GM18502 (cell line): ENCODE results near the gene FAM180A.
"Not testable (repeated sequence)": the region's sequence is repeated elsewhere in the genome, so short reads cannot be mapped to it uniquely, and the experiment has no call there.

ENCODE experiments used
- ATAC-seq: cut with Tn5 transposase; IDR thresholded peaks from one replicate; pipeline ENCODE4 v1.9.1; 2021; ENCODE audit warnings: mild to moderate bottlenecking; ENCODE audit not compliant: unreplicated experiment, poor library complexity

FAM180A gene

DNA sequence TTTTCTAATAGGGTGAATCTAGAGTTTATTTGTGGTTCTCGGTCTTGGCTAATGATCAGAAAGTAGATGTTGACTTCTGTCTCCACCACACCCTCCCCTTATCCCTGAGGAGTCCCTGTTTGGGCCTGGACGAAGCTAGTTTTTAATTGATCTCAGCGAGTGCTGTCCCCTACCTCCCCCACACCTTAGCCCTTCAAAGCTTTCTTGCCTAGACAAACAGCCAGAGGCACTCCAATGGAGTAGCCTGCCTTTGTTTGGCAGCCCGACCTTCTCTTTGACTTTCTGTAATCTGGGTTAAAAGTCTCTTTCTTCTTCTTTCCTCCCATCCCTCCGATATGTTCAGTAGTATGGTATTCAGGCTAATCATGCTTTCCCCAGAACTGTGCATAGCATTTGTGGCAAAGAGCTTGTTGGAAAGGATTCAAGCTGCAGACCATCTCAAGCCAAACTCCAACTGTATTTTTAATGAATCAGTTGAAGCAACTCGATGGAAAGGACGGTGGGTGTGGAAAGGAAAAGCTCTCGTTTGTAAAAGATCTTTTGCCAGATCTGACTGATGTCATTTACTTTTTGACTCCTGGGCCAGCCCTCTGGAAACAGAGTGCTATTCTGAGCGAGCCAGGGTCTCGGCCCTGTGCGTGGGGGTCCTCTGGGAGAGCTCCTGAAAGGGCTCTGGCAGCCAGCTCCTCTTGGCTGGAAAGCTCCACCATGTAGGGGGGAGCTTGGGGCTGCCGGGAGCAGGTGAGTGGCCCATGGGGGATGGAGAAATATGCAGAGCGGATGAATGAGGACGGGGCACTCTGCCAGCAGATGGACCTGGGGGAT, 4.5 kb downstream of the FAM180A start:
- ATAC-seq: no peak

DNA sequence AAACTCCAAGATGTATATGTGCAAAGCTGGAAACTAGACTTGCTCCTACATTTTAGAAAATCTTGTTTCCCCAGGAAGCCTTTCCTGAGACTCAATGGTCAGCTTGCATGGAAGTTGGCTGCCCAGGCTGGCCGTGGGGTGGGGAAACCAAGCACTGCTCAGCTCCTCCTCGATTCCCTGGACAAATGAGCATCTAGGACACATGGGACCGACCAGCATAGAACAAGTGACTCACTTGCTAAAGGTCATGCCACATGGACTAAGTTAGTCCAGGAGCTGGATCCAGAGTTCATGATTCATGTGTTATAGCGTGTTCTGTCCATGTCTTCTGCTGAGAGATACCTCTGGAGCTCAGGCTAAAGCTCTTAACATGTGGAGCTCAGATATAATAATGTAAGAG, 6.2 kb downstream of the FAM180A start:
- no peak for ATAC-seq

DNA sequence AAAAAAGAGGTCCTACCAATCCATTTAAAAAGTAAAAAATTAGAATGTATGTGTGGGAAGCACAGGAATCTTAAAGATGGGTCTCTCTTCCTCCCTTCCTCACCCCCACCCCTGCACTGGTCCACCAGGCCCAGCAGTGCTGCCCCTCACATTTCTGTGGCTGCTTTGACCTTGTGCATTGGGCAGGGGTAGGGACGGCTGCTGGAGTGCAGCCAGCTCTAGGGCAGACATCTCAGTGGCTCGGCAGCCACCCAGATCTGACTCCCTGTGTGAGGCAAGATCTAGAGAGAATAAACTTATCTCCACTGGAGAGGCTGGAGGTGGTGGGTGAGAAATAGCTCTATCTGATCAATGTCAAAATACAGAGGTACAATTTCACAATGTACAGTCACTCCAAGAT, 6.7 kb downstream of the FAM180A start:
- ATAC-seq: no peak

DNA sequence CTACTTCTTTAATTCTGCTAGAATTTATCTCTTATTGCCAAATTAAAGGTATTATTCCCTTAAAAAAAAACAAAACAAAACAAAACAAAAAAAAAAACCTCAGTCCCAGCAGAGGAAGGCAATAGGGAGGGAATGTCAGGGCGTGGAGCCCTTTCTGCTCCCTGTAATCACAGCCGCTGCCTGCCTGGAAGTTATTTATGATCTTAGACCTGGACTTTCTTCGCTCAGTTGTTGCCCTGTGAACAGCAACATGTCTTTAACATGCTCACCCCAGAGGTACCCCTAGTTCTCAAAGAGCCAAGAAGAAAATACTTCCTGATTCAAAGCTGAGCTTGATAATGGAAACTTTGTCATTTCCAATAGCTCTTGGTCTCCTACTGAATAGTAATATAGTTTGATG, 7.7 kb downstream of the FAM180A start:
- no peak for ATAC-seq

DNA sequence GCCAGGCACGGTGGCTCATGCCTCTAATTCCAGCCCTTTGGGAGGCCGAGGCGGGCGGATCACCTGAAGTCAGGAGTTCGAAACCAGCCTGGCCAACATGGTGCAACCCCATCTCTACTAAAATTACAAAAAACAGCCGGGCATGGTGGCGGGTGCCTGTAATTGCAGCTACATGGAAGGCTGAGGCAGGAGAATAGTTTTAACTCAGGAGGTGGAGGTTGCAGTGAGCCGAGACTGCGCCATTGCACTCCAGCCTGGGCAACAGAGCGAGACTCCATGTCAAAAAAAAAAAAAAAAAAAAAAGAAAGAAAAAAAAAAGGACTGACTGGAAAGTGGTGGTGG, 11.3 kb downstream of the FAM180A start:
- not testable (repeated sequence) for ATAC-seq

DNA sequence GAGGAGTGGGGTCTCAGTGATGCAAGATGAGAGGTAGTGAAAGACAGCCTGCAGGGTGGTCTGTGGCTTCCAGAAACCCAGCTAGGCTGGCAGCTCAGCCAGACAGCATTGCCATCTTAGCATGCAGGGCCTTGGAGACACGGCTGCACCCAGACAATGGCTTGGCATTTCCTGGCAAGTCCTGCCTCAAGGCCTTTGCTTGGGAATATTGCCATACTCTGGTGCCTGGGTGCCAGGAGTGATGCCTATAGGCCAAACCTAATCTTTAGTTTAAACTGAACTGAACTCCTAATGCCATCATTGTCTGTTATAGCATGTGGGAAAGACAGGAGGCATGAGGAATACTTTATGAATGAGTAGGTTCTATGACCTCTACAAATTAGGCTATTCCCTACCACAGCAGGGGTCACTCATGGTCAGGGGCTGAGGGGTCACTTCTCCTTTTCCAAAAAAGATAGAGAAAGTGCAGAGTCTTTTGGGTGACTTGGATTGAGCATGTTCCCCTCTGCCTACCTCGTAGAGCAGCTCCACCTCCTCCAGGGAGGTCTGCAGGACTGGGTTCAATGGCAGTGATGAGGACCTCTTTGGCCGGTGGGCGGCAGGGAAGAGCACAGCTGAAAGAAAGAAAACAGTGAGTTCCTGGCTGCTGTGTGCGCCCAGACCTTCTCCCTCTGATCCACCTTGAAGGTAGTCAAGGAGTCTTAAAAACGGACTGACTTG, 11.9 kb downstream of the FAM180A start:
- ATAC-seq: no peak

DNA sequence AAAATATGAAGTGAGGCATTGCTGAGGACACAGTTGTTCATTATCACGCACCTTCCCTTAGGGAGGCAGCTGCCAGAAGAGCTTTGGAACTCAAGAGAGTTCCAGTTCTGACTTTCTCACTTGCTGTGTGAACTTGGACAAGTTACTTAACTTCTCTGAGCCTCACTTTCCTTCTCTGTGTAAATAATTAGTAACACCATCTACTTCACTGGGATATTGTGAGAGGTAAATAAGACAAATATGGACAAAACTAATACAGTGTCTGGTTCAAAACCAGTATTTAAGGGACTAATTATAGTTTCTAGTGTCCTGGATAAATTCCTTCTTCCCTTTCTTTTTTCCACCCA, 14.3 kb downstream of the FAM180A start:
- no peak for ATAC-seq

DNA sequence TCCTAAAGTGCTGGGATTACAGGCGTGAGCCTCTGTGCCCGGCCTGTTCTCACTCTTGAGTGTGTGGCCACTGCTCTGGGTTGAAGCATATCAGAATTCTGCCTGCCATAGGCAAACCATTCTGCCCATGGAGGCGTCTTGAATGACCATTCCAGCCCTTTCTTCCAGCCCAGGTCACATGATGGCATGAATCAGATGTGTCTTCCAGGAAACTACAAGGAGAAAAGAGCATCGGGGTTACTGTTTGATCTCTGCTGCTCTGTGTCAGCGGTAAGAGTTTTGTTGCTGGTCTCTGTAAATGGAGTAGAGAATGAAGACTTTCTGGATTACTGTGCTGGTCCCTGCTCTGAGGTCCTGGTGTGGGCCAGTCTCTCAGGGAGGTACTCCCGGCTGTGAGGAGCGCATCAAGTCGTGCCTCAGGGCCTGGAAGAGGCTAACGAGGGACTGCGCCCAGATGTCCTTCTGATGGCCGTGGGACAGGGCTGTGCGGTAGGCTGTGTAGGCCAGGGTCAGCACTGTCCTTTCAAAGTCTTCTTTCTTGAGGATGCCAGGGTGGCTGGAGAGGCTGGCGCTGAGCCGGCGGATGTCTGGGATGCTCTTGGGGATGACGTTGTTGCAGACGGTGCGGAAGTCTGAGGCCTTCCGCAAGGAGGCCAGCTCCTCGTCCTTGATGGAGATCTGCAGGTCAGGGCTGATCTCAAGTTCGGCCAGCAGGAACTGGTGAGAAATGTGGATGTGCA, 14.8 kb downstream of the FAM180A start:
- ATAC-seq: no peak

DNA sequence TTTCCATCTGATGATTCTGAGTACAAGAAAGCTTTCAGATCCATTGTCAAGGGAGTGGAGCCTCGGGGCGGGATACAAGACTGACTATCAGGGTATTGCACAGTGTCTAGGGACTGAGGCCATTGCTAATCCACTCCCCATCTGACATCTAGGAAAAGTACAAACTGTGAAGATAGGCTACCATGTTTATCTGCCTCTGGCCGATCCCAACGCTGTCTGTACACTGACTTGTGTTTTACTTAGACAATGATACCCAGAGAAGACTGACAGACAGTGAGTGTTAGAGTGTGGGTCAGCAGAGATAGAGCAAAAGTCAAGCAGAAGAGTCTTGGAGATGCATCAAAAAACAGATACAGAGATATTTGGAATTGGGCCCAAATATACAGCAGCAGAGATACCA, 17.5 kb downstream of the FAM180A start:
- no peak for ATAC-seq

DNA sequence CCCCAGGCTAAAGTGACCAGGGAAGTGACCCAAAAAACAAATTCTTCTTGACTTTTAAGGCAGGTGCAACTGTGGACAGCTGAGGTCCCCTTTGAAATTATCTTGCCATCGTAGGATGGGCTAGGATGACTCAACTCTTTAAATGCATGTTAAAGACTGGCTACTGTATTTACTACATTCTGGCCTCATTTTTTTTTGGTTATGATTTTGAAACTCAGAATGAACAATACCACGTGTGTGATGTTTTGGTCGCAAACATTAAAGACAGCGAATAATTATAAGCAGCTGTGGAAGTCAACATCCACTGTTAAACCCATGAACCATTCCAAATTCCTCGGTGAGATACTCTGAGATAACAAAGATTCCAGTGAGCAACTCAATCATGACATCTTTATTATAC, 19.4 kb downstream of the FAM180A start:
- ATAC-seq: no peak

DNA sequence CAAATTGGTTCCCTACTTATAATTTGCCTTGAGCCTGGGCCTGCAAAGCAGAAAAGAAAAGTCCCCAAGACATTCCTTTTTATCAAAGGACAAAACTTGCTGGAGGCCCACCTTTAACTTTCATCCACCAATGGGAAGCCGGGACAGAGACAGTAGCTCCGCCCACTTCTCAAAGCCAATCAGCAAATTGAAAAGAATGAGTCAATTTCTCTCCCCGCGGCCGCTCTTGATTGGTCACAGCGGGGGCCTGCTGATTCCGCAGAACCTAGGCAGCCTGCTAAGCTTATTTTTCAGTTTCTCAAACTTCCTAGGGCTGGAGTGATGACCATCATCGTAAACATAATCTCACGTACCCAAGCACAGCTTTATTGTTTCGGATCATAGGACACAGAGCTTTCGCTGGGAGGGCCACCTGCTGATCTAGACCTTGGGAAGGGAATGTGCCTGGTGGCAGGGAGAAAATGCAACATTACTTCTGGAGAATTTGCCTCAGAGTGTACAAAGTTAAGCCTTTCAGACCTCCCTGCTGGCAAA, 20.4 kb downstream of the FAM180A start, which contains the start of gene SLC13A4:
TSS of gene SLC13A4 (minus strand) at position 51 of the 534 bp plus-strand sequence. CDS start 690 bp downstream, outside the sequence.
- no peak for ATAC-seq

DNA sequence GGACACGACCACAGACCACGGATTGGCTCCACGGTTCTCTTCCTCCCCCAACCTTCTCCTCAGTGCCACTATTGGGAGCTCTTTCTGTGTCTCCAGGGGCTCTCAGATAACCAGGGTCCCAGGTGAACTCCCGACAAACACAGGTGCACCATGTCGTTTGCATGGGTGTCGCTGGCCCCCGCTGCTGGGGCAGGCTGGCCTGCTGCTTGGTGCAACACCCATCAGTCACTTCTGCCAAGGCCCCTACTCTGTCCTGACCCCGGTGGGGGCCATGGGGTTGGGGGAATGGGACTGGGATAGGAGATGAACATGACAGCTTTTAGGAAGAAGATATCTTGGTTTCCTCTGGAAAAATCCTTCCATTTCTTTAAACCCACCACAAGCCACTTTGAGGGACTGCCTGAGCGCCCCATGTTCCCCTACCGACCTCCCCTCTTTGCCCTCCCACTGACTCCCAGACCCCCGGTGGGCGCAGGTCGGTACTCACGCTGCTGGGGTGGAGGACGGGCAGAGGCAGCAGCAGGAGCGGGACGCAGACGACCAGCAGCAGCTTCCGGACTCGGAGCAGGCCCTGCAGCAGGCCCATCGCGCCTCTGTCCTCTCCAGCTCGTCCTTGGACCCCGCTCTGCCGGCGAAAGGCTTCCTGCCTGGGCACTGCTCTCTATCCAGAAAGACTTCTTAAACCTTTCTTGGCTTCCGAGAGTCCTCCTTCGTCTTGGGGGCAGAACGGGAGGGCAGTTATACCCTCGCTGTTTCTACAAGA, 21.5 kb downstream of the FAM180A start:
- no peak for ATAC-seq

DNA sequence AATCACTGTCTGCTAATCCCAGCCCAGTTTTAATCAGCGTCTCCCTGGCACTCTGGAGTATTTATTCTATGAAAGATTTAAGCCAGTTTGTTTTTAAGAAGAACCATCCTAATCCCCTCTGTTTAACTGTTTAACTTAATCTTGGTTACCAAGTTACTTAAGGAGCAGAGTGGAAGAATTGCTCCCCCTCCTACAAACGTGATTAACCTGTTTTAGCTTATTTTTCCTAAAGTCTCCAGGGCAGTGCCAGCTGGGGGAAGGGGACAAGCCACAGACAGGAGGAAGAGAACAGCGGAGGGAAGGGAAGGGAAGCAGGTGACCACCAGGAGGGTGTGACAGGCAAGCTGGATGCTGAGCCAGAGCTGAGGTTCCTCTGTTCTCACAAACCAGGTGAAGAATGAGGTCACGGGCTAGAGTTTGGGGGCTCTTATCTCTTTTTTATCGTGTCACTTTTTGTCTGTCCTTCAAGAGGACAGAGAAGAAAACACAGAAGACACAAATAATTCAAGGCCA, 22.3 kb downstream of the FAM180A start:
- ATAC-seq: no peak

DNA sequence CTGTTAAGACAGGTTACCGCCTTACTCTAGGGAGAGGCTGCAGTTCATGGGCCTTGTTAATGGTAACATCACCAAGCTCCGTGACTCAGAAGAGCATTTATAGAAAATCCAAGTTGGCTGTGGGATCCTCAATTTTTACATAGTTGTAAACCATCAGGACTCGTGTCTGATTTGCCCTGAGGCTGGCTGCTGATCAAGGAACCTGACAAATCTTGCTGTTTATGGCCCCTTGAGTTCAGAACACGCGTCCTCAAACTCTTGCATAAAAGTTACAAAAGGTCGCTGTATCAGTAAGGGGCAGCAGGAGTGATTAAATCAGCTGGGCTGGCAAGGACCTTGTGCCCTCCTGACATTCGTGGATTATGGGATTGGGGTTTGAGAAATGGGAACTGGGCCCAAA, 25.2 kb downstream of the FAM180A start:
- ATAC-seq: no peak

DNA sequence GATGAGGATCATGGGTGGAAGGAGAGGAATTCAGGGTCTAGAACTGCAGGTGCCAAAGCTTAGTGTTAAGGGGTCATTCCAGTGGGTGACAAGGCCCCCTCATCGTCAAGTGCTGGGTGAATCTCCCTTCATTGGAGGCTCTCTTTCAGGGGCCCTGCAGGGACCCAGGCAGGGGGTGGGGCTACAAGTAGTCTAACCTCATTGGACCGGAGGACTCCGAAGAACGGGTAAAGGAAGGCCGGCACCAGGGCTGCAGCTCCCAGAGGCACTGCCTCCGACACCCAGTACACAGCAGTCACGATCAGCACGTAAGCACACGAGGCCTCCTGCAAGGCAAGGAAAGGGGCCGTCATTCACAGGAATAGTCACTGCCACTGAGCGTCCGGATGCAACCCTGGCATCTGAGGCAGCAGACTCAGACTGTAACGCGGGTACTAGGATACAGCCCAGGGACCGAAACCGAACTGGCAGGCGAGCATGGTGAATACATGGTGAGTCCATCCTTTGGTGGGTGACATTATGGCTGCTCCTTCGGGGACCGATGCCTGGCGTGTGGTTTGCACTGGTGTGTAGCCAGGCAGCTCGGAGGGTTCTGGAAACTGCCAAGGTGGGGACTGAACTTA, 27.3 kb downstream of the FAM180A start:
- no peak for ATAC-seq

DNA sequence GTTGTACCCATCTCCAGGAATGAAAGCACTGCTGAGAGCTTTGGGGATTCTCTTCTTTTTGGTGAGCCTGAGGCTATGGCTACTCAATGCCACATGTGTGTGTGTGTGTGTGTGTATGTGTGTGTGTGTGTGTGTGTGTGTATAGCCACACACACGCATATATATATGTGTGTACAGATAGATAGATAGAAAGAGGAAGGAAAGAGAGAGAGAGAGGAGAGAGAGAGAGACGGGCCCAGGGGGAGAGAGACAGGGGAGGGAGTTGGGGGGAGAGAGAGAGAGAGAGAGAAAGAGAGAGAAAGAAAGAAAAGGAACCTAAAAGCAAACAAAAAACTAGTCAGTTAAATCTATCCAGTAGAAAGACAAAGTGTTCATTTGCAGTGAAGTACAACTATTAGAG, 28.9 kb downstream of the FAM180A start:
- no peak for ATAC-seq

DNA sequence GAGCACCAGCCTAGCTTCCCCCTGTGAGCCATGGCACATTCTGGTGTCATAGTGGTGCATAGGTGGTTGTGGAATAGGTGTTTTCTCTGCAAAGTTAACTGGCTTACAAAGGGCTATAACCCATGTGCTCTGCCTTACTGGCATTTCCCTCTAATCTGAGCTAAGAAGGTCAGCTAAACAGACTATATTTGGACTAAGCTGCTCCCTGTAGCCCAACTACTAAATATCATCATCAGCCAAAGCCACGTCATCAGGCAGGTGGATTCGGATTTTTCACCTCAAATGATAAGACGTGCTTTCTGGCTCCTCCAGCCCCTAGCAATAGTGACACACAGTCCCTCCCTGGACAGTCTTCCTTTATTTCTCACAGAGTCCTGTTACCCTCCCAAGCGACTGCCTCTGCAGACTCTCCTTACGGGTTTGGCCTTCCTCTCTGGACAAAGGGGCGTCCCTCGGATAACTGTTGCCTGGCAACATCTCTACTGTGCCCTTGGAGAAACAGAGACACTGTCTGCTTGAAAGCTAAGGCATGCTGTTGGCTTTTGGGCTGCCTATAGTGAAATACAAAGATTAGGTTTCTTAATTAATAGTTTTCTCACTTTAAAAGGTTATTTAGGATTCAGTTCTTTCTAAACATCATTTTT, 29.7 kb downstream of the FAM180A start:
- no peak for ATAC-seq

DNA sequence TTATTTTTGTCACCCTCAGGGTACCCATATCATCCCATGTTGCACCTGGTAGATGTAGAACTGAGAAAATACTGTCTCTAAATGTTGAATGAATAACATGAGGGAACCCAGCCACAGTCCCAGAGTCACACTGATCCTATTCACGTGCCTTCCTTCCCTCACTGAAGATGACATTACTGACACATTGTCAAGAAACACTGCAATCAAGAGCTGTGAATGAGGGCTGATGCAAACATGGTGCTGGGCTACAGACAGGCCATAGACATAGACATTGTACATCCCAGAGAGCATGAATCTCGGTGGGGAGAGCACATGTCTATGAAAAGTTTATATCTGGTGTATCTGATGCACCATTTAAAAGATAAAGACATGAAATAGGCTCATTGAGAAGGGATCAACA, 30.4 kb downstream of the FAM180A start:
- no peak for ATAC-seq

DNA sequence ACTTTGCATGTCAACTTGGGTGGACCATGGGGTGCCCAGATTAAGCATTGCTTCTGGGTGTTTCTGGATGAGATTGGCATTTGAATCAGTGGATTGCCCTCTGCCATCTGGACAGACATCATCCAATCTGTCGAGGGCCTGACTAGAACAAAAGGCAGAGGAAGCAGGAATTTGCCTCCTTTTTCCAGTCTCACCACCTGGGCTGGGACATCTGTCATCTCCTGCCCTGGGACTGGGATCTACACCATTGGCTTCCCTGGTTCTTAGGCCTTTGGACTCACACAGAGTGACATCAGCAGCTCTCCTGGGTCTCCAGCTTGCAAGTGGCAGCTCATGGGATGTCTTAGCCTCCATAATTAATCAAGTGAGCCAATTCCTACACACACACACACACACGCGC, 30.9 kb downstream of the FAM180A start:
- ATAC-seq: no peak
